Activated naive CD8-positive, alpha-beta T cell treated with anti-CD3 and anti-CD28 coated beads, Interleukin-2, amount 10 ng/mL, durations not matched to agents 7 days and 5 days (primary cell): ENCODE data around the gene CASP3. TPM values are rescaled to one million over a fixed set of nuclear protein-coding genes. Genes with fewer than 3 reads are reported as not detected.
"Not testable (repeated sequence)": the region's sequence is repeated elsewhere in the genome, so short reads cannot be mapped to it uniquely, and the experiment has no call there.

Experiments used
- ATAC-seq: fragments of 150-1000 bp; cut with Tn5 transposase; one replicate; pipeline ENCODE4 v1.10.0; 2021; ENCODE audit warnings: low read depth, moderate library complexity
- POLR2A ChIA-PET: fragments of 350-600 bp; sonication (Branson Sonifier 250); formaldehyde crosslinking; loops from one replicate; lab custom pipeline; 2021; ENCODE audit warnings: antibody characterized with exemption; lab: Charles Lee
- DNase-seq: peaks from one replicate; pipeline ENCODE4 v3.0.0; 2021
- H3K27ac Mint-ChIP-seq: one replicate; pipeline ENCODE4 v1.8.0; 2022; ENCODE audit warnings: mild to moderate bottlenecking, mixed read lengths
- H3K27me3 Mint-ChIP-seq: one replicate; pipeline ENCODE4 v1.8.0; 2022; ENCODE audit warnings: mild to moderate bottlenecking, moderate library complexity, mixed read lengths
- H3K36me3 Mint-ChIP-seq: one replicate; pipeline ENCODE4 v1.8.0; 2021; ENCODE audit warnings: mild to moderate bottlenecking, mixed read lengths
- H3K4me1 Mint-ChIP-seq: one replicate; pipeline ENCODE4 v1.8.0; 2021; ENCODE audit warnings: mixed read lengths
- H3K4me3 Mint-ChIP-seq: one replicate; pipeline ENCODE4 v1.8.0; 2022; ENCODE audit warnings: mild to moderate bottlenecking, moderate library complexity, mixed read lengths
- H3K9me3 Mint-ChIP-seq: one replicate; pipeline ENCODE4 v1.8.0; 2021; ENCODE audit warnings: mixed read lengths
- total RNA-seq, 2 experiments: library from RNA; stranded (reverse); gene quantifications; one replicate each; pipeline ENCODE4 v1.2.3, GENCODE V29; 2021

CASP3 gene
- total RNA-seq, 2 experiments from 2014 or later: 45.3 to 49.8 TPM

DNA sequence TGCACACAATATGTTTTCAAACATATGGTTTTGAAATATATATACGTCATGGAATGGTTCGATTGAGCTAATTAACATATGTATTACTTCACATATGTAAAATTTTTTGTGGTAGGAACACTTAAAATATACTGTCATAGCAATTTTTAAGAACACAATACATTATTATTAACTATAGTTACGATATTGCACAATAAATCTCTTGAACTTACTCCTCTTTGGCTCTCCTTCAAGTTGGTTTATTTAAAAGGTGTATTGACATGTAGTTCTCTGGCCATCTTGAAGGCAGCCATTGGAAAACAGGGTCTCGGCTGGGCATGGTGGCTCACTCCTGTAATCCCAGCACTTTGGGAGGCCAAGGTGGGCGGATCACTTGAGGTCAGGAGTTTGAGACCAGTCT lies 53.8 kb downstream of the CASP3 start:
- Mint-ChIP-seq H3K4me1 (peaks cover 6% of the 10 kb centered on the region), H3K27ac (no peak overlapping the region), H3K9me3 (no peaks in the 10 kb centered on the region), H3K4me3 (no peak overlapping the region), H3K27me3 (no peaks in the 10 kb centered on the region), H3K36me3 (no peaks in the 10 kb centered on the region)
- DNase-seq (no peak), ATAC-seq (no peak)
- POLR2A ChIA-PET: no interaction called here

DNA sequence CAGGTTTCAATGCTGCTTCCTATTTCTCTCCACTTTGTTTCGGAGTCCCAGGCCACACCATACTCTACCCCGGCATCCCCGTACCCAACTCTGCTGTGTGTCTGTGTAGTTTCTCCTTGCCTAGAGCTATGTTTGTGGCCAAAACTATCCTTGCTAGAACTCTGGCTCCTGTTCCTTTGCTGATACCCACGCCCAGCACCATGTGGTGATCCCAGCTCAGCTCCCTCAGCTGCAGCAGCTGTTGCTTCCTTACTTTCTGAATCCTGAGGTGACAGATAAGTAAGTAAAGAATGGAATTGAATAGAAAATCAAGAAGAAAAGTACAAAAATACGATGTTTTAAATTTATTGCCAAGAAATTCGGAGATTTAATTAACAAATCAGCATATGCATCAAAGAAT lies 55.8 kb downstream of the CASP3 start:
- DNase-seq (no peak), ATAC-seq (no peak)
- Mint-ChIP-seq H3K27ac (no peak overlapping the region), H3K27me3 (no peaks in the 10 kb centered on the region), H3K4me3 (no peak overlapping the region), H3K36me3 (no peaks in the 10 kb centered on the region), H3K4me1 (no peaks in the 10 kb centered on the region), H3K9me3 (no peaks in the 10 kb centered on the region)
- POLR2A ChIA-PET: interaction anchor here (0.7 kb wide), 1 partner anchor 43 kb away, joined by 3 read pairs; no protein-coding TSS in a partner anchor

DNA sequence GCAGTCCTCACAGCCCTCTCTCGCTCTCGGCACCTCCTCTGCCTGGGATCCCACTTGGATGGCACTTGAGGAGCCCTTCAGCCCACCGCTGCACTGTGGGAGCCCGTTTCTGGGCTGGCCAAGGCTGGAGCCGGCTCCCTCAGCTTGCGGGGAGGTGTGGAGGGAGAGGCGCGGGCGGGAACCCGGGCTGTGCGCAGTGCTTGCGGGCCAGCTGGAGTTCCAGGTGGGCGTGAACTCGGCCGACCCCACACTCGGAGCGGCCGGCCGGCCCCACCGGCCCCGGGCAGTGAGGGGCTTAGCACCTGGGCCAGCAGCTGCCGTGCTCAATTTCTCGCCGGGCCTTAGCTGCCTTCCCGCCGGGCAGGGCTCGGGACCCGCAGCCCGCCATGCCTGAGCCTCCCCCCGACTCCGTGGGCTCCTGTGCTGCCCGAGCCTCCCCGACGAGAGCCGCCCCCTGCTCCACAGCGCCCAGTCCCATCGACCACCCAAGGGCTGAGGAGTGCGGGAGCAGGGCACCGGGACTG lies 57.4 kb downstream of the CASP3 start:
- H3K4me3 Mint-ChIP-seq, DNase-seq, H3K36me3 Mint-ChIP-seq, H3K9me3 Mint-ChIP-seq, POLR2A ChIA-PET, H3K27ac Mint-ChIP-seq, H3K27me3 Mint-ChIP-seq, ATAC-seq, H3K4me1 Mint-ChIP-seq: not testable (repeated sequence)

GRCh38 chr4:184591070-184591677 lies 58.1 kb downstream of the CASP3 start:
- H3K36me3 Mint-ChIP-seq: peaks cover 1% of the 10 kb centered on the region
- no peak for ATAC-seq
- no peaks in the 10 kb centered on the region for H3K4me1 Mint-ChIP-seq
- DNase-seq: no peak
- no peaks in the 10 kb centered on the region for H3K9me3 Mint-ChIP-seq
- no peak overlapping the region for H3K27ac Mint-ChIP-seq
- no peak overlapping the region for H3K4me3 Mint-ChIP-seq
- POLR2A ChIA-PET: no interaction called here
- peaks cover 2% of the 10 kb centered on the region for H3K27me3 Mint-ChIP-seq

- Mint-ChIP-seq H3K4me3 (no peak overlapping the region), H3K4me1 (no peaks in the 10 kb centered on the region), H3K9me3 (no peaks in the 10 kb centered on the region), H3K36me3 (peaks cover 1% of the 10 kb centered on the region), H3K27me3 (peaks cover 2% of the 10 kb centered on the region), H3K27ac (no peak overlapping the region)
- no peak for DNase-seq
- no peak for ATAC-seq
- POLR2A ChIA-PET: no interaction called here
These were observed 59.1 kb downstream of the CASP3 start for GRCh38 chr4:184590196-184590595.

DNA sequence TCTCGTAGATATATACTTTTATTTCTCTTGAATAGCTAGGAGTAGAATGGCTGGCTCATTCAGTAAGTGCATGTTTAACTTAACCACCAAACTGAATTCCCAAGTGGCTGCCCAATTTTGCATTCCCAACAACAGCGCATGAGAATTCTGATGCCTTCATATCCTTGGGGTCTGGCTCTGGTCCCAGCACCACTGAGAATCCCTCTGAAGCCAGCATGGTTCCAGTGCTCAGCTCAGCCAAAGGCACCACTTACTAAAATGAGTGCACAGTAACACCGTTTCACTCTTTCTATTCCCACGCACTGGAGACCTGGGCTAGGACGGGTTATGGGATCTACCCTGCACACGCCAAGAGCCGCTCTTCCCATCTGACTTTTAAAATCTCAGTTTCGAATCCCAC lies 60.4 kb downstream of the CASP3 start:
- ATAC-seq: no peak
- peaks cover 6% of the 10 kb centered on the region for H3K4me1 Mint-ChIP-seq
- peaks cover 2% of the 10 kb centered on the region for H3K27me3 Mint-ChIP-seq
- no peak overlapping the region for H3K27ac Mint-ChIP-seq
- H3K4me3 Mint-ChIP-seq: no peak overlapping the region
- no peak for DNase-seq
- no peaks in the 10 kb centered on the region for H3K9me3 Mint-ChIP-seq
- H3K36me3 Mint-ChIP-seq: peaks cover 1% of the 10 kb centered on the region
- POLR2A ChIA-PET: no interaction called here

DNA sequence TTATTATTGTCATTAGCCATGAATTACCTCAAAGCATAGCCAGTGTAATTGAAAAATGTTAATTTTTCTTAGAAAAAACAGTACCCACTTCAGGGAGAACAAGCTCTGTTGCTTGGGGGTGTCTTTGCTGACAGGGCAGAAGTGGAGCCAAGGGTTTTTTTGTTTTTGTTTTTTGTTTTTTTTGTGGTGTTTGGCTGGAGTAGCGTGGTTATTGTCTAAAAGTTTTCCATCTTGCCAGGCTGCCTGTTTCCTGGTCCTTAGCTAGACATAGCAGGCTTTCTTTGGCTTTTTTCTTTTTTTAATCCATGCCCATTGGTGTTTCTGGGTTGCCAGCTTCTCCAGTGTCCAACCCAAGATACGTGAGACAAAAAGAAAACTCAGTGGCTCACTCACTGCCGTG lies 61.5 kb downstream of the CASP3 start:
- no peak for ATAC-seq
- Mint-ChIP-seq H3K4me1 (peaks cover 6% of the 10 kb centered on the region), H3K27ac (no peak overlapping the region), H3K27me3 (peaks cover 2% of the 10 kb centered on the region), H3K9me3 (no peaks in the 10 kb centered on the region), H3K4me3 (no peak overlapping the region), H3K36me3 (peaks cover 1% of the 10 kb centered on the region)
- POLR2A ChIA-PET: no interaction called here
- no peak for DNase-seq

- ATAC-seq (no peak), DNase-seq (no peak)
- Mint-ChIP-seq H3K9me3 (peaks cover 2% of the 10 kb centered on the region), H3K4me3 (no peak overlapping the region), H3K27ac (no peak overlapping the region), H3K4me1 (peaks cover 6% of the 10 kb centered on the region), H3K27me3 (peaks cover 2% of the 10 kb centered on the region), H3K36me3 (peaks cover 1% of the 10 kb centered on the region)
- POLR2A ChIA-PET: no interaction called here
These were observed 62.0 kb downstream of the CASP3 start for GRCh38 chr4:184587221-184587620.

DNA sequence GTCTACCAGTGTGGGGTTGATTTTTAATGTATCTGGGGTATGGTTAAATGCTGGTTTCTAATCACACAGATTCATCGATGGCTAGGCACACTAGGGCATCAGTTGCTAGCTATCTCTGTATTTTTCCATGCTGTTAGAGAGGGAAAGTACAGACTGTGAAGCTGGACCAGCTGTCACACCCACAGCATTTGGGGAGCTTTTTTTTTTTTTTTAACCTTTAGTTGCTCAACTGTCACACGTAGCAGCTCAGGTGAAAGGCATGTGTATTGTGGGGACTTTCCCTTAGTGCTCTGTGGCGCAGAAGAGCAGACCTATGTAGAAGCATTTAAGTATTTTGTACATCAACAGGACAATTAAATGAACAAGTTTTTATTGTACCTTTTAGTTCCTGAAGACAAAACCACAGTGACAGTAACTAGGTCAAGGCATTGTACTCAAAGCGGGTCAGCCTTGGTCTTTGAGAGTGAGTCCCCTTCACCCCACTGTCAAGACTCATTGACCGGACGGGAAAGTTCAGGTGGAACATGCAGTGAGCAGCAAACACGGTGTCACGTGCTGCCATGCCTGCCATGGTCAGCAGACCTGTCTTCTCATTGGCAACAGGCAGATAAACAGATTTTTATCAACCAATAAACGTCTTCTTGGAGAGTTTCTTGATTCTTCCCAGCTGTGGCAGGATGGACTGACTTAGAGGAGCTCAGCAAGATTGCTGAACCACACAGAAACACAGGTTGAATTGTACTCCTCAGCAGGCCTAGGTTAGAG lies 65.3 kb downstream of the CASP3 start:
- POLR2A ChIA-PET: interaction anchor here (0.6 to 0.7 kb wide), 2 partner anchors 58 to 105 kb away, joined by 4 to 5 read pairs; no protein-coding TSS in a partner anchor
- Mint-ChIP-seq H3K27ac (no peak overlapping the region), H3K4me3 (no peak overlapping the region), H3K27me3 (peaks cover 2% of the 10 kb centered on the region), H3K36me3 (peaks cover 1% of the 10 kb centered on the region), H3K4me1 (peaks cover 6% of the 10 kb centered on the region), H3K9me3 (peaks cover 16% of the 10 kb centered on the region)
- no peak for DNase-seq
- no peak for ATAC-seq

Other genes with a start within 250 kb of the CASP3 start
- 10 to 100 TPM; 72.0 to 73.2 TPM for gene IRF2, start 174.9 kb downstream of the CASP3 start, total RNA-seq
- gene PRIMPOL, start 291 bp upstream of the CASP3 start, total RNA-seq: 10 to 100 TPM; 22.5 to 25.0 TPM
- gene CENPU, start 84.6 kb upstream of the CASP3 start, total RNA-seq: 10 to 100 TPM; 46.0 to 50.1 TPM
- 10 to 100 TPM; 10.9 to 12.4 TPM for gene ACSL1, start 176.5 kb upstream of the CASP3 start, total RNA-seq